HG03558 (cell line): ENCODE results near the gene ZEB2.

Source experiments
- ATAC-seq: cut with Tn5 transposase; IDR thresholded peaks from one replicate; pipeline ENCODE4 v1.9.1; 2021; ENCODE audit warnings: moderate number of reproducible peaks; ENCODE audit not compliant: unreplicated experiment; ENCODE audit errors: extremely low read depth

Gene ZEB2

DNA sequence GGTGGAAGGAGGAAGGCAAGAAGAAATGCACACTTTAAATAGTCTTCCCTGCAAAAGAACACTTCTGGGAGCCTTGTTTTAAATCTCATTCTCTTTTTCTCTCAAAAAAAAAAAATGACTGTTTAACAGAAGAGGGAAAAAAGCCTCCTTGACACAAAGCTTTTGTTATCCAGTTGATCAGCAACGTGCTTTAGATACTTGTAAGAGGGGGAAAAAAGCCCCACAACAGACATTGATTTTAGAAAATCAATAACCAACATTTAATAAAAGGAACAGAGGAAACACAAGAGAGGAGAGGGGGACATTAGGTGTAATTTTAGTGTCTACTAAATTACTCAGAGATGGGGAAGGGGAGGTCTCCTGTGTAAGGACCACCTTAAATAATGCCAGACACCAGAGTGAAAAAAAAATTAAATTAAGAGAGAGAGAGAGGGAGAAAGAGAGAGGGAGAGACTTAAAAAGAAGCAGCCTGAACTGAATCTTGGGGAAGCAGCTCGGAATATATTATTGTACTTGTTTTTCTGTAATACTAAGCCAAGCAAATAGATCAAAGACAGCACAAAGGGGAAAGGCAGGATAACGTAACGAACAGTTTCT lies 4.7 kb downstream of the ZEB2 start:
- ATAC-seq, result no peak

DNA sequence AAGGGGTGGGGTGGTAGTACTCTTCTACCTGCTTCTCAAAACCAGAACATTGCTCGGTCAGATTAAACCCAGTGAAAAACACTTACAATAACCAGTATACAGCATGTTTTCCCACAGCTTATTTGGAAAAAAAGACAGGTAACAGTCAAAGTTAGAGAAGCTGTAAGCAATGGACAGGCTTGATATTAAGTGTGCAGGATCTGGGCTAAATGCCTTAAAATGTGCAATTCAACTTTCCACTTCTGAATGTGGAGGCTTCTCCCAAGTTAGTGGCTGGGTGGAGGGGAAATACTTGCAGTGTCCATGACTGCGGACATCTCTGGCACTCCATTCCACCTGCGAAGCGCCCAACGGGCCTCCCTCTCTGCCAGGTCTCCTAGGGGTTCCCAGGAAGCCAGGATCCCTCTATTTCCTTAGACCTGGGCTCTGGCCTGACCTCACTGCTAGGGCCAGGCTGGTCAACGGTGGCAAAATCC lies 5.3 kb downstream of the ZEB2 start:
- no peak for ATAC-seq

GRCh38 chr2:144513388-144514101 lies 6.4 kb downstream of the ZEB2 start:
- no peak for ATAC-seq

DNA sequence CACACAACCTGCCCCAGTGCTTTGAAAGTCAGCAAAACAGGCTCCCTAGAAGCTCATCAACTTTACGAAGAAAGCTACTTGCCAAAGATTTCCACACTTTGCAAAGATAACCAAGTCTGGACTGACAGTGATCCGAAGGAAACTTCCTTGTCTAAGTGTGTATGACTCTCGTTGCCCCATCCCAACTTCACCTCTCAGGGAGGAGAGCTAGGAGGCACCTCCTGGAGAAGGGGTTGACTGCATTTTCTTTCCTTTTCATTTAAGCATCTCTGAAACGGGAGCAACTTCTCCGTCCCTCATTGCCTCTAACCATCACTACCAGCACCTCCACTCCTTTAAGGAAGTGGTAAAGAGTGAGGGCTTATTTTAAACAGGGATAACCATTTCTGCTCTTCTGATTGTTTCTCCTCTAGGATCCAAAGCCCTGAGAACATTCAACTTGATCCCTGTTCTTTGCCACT lies 7.0 kb downstream of the ZEB2 start:
- ATAC-seq, result no peak

- ATAC-seq, result no peak
Measured at GRCh38 chr2:144512470-144512869, 7.4 kb downstream of the ZEB2 start.

- no peak for ATAC-seq
Measured at GRCh38 chr2:144511937-144512336, 8.0 kb downstream of the ZEB2 start.

GRCh38 chr2:144511226-144511810 lies 8.6 kb downstream of the ZEB2 start:
- no peak for ATAC-seq

DNA sequence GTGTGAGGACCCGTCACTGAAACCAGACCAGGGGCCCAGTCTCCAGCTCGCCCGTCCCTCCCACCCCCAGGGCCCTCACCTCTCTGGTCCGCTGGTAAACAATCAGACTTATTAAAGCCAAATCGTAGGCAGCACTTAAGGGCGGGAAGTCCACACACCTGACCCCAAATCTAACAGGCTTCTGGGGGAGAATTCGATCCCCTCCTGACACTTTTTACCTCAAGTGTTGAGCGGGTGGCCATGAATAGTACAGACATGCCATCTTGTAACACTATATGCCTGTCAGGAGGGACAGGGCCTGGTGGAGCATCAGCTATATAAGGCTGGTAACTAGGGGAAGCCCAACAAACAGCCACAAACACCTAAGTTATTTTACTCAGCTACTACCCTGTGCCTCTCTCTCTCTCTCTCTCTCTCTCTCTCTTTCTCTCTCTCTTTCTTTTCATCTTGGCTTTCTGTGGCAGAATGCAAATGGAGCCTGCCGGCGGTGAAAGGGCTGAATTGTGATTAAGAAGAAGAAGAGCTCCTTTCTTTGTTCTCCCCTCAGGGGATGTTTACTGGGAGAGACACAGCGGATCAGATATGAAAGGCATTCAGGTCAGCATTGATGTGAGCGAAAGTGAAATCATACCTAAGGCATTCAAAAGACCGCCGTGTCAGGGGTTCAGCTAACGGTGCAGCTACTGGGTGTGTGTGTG lies 9.5 kb downstream of the ZEB2 start:
- ATAC-seq, result peak; percentile 40

- ATAC-seq, result no peak
Measured at GRCh38 chr2:144509879-144510221, 10.1 kb downstream of the ZEB2 start.

- no peak for ATAC-seq
Measured at GRCh38 chr2:144509001-144509878, 10.7 kb downstream of the ZEB2 start.

GRCh38 chr2:144508172-144508851 lies 11.6 kb downstream of the ZEB2 start:
- ATAC-seq, result no peak

DNA sequence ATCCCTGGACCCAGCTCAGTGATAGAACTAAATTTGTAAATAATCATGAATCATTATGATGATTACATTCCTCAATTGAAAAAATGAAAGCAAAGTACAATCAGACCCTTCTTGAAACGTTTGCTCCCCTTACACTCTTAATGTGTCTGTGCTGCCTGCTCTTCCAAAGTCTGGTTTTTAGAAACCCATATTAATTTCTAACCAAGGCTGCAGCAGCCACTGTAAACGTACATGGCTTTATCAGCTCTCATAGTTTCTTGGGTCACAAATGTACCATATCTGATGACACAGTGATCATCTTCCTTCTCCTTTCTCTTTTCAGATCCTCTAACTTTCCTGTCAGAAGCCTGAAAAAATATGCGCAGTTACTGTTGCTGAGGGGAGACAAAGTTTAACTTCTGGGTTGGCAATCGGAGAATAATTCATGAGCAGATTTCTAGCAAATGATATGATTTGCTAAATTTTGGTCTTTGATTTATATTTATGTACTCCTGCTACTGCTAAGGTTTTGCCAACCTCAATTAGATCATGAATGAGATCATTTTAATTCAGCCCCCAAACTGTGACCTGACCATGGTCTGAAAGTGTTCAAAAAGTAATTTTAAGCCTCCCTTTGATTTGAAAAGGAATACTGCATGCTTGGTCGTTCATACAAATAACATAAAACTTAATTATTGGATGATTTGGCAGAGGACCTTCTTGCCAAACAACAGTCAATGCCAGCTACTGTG lies 12.3 kb downstream of the ZEB2 start:
- no peak for ATAC-seq

- no peak for ATAC-seq
Measured at GRCh38 chr2:144505245-144505831, 14.6 kb downstream of the ZEB2 start.

GRCh38 chr2:144504218-144504641 lies 15.7 kb downstream of the ZEB2 start:
- ATAC-seq, result no peak

DNA sequence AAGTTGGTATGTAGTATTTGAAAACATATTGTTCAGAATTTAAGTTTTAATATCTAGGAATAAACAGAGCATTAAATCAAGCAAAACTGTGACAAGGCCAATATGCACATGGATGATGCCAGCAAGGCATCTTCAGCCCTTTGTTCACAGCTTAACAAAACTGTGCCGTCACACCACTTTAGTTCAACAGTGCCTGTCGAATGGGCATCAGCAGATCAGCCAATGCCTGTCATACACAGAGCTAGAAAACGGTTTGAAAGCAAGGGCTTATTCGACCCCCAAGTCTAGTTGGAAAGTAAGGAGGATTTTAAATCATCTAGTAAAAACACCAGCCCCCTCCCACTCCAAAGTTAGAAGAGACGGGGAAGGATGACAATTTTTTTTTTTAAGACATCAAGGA lies 16.7 kb downstream of the ZEB2 start:
- ATAC-seq, result no peak

DNA sequence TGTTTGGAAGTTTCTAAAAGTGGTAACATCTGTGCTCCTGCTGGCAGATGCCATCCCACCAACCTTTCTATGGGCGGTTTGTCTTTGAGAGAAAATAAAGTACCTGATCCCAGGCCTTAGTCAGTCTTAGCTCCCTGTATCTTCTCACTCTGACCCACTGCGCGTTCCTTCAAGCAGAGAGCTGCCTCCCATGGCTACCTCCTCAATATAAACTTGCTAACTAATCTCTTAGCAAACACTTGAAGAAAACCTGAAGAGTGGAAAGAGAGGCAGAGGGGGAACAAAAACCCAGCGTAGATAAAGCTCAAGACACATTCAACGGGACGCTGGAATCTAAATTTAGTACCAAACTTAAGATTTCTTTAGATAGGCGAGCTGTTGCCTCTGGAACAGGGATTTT lies 17.6 kb downstream of the ZEB2 start:
- no peak for ATAC-seq

GRCh38 chr2:144501627-144502026 lies 18.3 kb downstream of the ZEB2 start:
- no peak for ATAC-seq

- no peak for ATAC-seq
Measured at GRCh38 chr2:144501118-144501517, 18.8 kb downstream of the ZEB2 start.

DNA sequence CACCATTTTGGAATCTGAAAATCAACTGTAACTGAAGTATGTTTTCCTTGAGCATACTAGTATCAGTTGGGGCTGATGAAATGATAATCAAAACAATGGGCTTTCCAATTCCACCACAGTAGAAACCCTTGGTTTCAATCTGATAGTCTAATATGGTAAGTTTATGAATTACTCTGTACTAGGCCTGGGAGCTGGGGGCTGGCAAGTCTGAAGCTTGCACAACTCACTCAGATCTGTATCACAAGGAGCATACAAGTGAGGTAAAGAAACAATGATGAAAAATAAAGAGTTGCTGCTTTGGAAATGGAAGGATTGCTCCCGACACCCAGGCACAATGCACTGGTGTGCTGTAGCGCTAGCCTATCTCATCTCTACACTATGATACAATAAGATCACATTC lies 19.4 kb downstream of the ZEB2 start:
- ATAC-seq, result no peak
